BE2C (cell line): ENCODE measurements around the gene LUC7L3.

ENCODE experiments used
- DNase-seq: peaks from one replicate; pipeline ENCODE4 v3.0.0-alpha.2; 2020
- H3K27me3 ChIP-seq: fragments of 250-450 bp; sonication (Bioruptor Pico); 2 replicates; pipeline ENCODE4 v1.5.1; 2020; ENCODE audit warnings: mild to moderate bottlenecking
- H3K36me3 ChIP-seq: fragments of 250-450 bp; sonication (Bioruptor Pico); 2 replicates; pipeline ENCODE4 v1.5.1; 2020; ENCODE audit warnings: mild to moderate bottlenecking
- H3K4me1 ChIP-seq: fragments of 250-450 bp; sonication (Bioruptor Pico); 2 replicates; pipeline ENCODE4 v1.5.1; 2020
- H3K4me3 ChIP-seq: 2 replicates; pipeline ENCODE4 v1.5.1; 2011; ENCODE audit warnings: low read depth, low read length
- H3K9me3 ChIP-seq: fragments of 250-450 bp; sonication (Bioruptor Pico); 2 replicates; pipeline ENCODE4 v1.5.1; 2020
- TF ChIP-seq, protein P1 (sequence below): IDR thresholded peaks from 2 replicates; pipeline ENCODE4 v1.5.1; 2012; ENCODE audit warnings: mild to moderate bottlenecking, low read depth, low read length

Gene LUC7L3

DNA sequence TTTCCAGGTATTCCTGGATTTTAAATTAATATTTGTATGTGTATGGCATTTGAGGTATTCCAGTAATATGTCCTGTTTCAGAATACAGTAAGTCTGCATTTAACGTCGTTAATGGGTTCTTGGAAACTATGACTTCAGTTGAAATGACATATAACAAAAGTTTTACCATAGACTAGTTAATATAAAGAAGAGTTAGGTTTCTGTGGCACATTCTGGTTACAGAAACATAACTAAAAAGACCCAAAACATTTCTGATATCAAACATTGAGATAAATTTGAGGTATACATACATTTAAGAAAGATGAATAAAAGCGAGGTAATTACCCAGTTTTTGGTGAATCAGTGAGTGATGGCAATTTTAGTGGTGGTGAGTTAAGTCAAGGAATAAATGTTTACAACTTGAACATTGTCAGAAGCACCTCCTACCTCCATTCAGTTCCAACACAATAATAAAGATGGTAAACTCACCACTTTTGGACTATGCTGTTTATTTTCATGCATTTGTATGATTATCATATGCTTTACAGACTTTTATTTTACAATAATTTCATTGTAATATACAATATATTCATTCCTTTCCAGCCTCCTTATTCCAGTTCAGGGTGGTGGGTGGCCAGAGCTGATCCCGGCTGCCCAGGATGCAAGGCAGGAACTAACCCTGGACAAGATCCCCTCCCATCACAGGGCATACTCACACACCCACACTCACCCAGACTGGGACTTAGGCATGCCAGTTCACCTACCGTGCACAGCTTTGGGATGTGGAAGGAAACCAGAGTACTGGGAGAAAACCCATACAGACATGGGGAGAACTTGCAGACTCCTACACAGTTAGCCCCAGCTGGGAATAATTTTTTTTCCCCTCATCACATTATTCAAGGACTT is 9.7 kb downstream of the LUC7L3 start:
- H3K36me3 ChIP-seq = peaks cover 24% of the 10 kb centered on the region
- DNase-seq = no peak
- TF ChIP-seq, protein P1, sequence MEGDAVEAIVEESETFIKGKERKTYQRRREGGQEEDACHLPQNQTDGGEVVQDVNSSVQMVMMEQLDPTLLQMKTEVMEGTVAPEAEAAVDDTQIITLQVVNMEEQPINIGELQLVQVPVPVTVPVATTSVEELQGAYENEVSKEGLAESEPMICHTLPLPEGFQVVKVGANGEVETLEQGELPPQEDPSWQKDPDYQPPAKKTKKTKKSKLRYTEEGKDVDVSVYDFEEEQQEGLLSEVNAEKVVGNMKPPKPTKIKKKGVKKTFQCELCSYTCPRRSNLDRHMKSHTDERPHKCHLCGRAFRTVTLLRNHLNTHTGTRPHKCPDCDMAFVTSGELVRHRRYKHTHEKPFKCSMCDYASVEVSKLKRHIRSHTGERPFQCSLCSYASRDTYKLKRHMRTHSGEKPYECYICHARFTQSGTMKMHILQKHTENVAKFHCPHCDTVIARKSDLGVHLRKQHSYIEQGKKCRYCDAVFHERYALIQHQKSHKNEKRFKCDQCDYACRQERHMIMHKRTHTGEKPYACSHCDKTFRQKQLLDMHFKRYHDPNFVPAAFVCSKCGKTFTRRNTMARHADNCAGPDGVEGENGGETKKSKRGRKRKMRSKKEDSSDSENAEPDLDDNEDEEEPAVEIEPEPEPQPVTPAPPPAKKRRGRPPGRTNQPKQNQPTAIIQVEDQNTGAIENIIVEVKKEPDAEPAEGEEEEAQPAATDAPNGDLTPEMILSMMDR = no peak
- no peak overlapping the region for H3K4me3 ChIP-seq
- H3K27me3 ChIP-seq = no peaks in the 10 kb centered on the region
- H3K4me1 ChIP-seq = peaks cover 15% of the 10 kb centered on the region
- no peaks in the 10 kb centered on the region for H3K9me3 ChIP-seq

DNA sequence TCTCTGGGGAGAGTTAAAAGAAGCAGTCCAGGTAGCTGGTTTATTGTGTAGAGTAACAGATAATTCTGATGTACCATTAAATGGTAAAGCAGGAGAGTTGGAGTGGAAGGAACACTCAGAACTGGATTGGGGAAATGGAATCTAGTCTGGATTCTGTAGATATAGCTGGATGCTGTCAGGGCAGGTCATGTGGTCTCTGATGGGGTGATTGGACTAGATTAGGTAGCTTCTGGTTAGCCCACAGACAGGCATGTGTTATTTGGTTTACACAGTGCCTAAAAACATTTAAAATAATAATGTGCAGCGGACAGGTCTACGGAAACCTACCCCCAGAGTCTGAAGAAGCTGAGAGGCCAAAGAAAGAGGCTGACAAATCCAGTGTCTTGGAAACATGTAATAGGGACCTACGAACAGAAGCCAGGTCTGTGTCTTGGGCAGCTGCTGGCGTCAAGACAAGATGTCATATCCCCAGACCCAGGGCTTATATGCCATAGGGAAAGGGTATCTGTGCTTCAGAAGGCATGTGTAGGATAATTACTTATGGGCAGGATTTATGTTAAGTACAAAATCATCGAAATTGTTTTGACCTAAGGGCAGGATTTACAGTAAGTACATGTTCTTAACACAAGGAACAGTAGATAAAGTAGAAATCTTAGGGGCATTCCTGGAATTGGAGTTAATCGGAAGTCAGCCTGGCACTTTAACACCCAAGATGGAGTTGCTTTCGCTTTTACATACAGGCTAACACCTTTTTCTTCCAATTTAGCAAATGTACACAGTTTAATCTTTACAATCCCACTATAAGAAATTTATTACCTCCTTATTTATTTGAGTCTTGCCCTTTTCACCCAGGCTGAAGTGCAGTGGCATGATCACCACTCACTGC is 12.4 kb downstream of the LUC7L3 start:
- Histone ChIP-seq H3K9me3 (no peaks in the 10 kb centered on the region), H3K4me1 (peaks cover 15% of the 10 kb centered on the region), H3K36me3 (peaks cover 22% of the 10 kb centered on the region), H3K4me3 (no peak overlapping the region), H3K27me3 (no peaks in the 10 kb centered on the region)
- DNase-seq = no peak
- TF ChIP-seq, protein P1 = no peak

DNA sequence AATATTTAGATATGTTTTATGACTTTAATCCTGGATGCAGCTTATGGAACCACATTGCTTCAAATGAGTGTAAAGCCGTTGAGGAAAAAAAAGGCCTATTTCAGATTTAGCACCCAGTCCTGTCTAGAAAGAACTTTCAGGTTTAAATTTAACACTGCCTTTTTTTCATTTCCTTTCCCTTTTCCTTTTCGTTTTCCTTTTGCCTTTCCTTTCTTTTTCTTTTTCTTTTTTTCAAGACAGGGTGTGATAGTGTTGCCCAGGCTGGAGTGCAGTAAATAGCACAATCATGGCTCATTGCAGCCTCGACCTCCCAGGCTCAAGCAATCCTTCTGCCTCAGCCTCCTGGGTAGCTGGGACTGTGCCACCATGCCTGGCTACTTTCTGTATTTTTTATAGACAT is 15.9 kb downstream of the LUC7L3 start:
- H3K36me3 ChIP-seq = peaks cover 43% of the 10 kb centered on the region
- TF ChIP-seq, protein P1 = no peak
- H3K4me3 ChIP-seq = no peak overlapping the region
- peaks cover 17% of the 10 kb centered on the region for H3K4me1 ChIP-seq
- no peak for DNase-seq
- H3K27me3 ChIP-seq = no peaks in the 10 kb centered on the region
- no peaks in the 10 kb centered on the region for H3K9me3 ChIP-seq

DNA sequence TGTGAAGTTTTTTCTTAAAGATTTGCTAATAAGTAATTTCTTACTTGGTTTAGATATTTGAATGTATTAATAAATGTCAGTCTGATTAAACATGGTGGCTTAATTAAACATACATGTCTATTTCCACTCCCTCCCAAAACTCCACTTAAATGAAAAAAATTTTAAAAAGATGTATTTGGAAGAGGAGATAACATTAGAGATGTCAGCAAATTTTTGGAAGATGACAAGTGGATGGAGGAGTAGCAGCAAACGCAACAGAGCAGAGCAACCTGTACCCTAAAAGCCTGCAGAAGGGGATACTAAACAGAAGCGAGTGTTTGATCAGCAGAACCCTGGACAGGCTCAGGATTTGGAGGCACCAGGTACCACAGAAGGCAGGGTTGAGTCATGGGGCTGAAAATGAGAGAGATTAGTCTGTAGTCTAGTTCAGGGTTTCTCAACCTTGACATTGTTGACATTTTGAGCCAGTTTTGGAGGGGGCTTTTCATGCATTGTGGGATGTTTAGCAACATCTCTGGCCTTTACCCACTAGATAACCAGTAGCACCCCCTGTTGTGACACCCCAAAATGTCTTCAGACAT is 17.8 kb downstream of the LUC7L3 start:
- TF ChIP-seq, protein P1 = no peak
- no peaks in the 10 kb centered on the region for H3K9me3 ChIP-seq
- no peak overlapping the region for H3K4me3 ChIP-seq
- peaks cover 60% of the 10 kb centered on the region for H3K36me3 ChIP-seq
- H3K4me1 ChIP-seq = 0 out of 2 replicates have a peak, but pooled peaks cover 3% of the 10 kb centered on the region
- H3K27me3 ChIP-seq = no peaks in the 10 kb centered on the region
- no peak for DNase-seq

DNA sequence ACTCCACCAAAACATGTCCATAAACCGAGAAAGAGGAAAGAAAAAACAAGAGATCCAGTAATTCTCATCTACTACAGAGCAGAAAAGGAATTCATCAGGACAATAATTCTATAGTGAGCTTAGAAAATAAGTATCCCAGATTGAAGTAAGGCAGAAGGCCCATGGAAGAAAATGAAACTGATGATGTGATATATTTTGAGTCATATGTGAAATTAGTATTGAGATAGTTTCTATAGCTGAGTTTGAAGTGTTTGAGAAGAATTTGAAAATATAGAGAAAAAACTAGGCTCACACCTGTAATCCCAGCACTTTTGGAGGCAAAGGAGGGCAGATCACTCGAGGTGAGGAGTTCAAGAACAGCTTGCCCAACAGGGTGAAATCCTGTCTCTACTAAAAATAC is 19.7 kb downstream of the LUC7L3 start:
- Histone ChIP-seq H3K4me1 (0 out of 2 replicates have a peak, but pooled peaks cover 3% of the 10 kb centered on the region), H3K4me3 (no peak overlapping the region), H3K9me3 (no peaks in the 10 kb centered on the region), H3K27me3 (no peaks in the 10 kb centered on the region), H3K36me3 (peaks cover 77% of the 10 kb centered on the region)
- TF ChIP-seq, protein P1 = no peak
- DNase-seq = no peak
